Astrocyte (in vitro differentiated cells and primary cell): ENCODE measurements around the gene SOX13.

ENCODE experiments used
- EZH2 ChIP-seq: IDR thresholded peaks from 2 replicates; pipeline ENCODE4 v1.6.1; 2012; ENCODE audit warnings: mild to moderate bottlenecking, low read length, inconsistent platforms; ENCODE audit not compliant: insufficient read depth
- TF ChIP-seq, protein P1 (sequence below): IDR thresholded peaks from 2 replicates; pipeline ENCODE4 v1.5.1; 2011; ENCODE audit warnings: low read depth, mild to moderate bottlenecking, inconsistent platforms, low read length, moderate library complexity; ENCODE audit not compliant: insufficient read depth

DNA sequence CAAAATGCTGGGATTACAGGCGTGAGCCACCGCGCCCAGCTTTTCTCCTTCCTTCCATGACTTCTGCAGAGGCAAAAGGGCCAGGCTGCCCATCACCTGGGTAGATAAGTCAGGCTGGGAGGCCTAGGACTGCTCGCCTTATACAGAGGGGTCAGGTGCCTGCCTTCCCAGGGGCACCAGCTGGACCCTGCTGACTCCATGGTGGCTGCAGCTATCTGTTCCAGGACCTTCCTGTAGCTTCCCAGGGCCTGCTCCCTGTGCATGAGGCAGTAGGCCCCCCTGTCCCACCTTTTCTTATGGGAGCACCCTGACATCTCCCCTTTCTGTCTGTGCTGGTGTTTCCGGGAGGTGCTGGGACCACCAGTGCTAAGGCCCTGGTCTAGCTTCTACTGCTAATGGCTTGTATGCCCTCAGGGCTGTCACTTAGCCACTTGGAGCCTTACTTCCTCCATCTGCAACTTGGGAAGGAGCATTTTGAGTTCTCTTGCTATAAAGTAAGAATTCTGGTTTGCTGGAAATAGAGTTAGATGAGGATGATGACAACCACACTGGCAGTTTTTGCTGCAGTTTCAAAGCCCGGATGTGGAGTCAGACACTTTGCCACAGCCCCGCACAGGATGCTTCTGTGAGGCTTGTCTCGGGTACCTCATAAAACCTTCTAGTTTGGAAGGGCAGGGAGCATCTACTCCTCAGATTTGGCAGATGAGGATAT is 14.4 kb downstream of the SOX13 start:
- TF ChIP-seq, protein P1, sequence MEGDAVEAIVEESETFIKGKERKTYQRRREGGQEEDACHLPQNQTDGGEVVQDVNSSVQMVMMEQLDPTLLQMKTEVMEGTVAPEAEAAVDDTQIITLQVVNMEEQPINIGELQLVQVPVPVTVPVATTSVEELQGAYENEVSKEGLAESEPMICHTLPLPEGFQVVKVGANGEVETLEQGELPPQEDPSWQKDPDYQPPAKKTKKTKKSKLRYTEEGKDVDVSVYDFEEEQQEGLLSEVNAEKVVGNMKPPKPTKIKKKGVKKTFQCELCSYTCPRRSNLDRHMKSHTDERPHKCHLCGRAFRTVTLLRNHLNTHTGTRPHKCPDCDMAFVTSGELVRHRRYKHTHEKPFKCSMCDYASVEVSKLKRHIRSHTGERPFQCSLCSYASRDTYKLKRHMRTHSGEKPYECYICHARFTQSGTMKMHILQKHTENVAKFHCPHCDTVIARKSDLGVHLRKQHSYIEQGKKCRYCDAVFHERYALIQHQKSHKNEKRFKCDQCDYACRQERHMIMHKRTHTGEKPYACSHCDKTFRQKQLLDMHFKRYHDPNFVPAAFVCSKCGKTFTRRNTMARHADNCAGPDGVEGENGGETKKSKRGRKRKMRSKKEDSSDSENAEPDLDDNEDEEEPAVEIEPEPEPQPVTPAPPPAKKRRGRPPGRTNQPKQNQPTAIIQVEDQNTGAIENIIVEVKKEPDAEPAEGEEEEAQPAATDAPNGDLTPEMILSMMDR = no peak
- no peak for TF ChIP-seq EZH2
